GM21360 (cell line): Measurements from ENCODE around the gene TNFAIP8L1.
"Not testable (repeated sequence)": the region's sequence is repeated elsewhere in the genome, so short reads cannot be mapped to it uniquely, and the experiment has no call there.

Experiments used
- ATAC-seq: cut with Tn5 transposase; IDR thresholded peaks from one replicate; pipeline ENCODE4 v1.9.1; 2021; ENCODE audit warnings: mild to moderate bottlenecking, moderate library complexity; ENCODE audit not compliant: unreplicated experiment

TNFAIP8L1 gene

DNA sequence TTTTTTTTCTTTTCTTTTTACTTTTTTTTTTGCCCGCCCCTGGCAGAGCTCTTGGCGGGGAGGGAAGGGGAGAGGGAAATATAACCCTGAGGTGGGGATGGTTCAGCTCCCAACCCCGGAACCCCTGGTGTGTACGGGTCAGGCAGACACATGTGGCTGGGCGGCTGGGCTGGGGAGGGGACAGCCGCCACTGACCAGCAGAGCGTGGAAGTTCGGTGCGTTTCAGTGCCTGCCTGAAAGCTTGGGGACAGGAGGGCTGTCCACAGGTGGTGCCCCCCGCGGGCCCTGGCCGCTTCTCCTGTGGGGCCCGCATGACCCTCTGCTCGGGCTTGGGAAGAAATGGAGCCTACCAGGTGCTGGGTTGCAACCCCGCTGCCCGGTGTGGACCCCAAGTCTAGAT lies 36.0 kb downstream of the TNFAIP8L1 start:
- no peak for ATAC-seq

DNA sequence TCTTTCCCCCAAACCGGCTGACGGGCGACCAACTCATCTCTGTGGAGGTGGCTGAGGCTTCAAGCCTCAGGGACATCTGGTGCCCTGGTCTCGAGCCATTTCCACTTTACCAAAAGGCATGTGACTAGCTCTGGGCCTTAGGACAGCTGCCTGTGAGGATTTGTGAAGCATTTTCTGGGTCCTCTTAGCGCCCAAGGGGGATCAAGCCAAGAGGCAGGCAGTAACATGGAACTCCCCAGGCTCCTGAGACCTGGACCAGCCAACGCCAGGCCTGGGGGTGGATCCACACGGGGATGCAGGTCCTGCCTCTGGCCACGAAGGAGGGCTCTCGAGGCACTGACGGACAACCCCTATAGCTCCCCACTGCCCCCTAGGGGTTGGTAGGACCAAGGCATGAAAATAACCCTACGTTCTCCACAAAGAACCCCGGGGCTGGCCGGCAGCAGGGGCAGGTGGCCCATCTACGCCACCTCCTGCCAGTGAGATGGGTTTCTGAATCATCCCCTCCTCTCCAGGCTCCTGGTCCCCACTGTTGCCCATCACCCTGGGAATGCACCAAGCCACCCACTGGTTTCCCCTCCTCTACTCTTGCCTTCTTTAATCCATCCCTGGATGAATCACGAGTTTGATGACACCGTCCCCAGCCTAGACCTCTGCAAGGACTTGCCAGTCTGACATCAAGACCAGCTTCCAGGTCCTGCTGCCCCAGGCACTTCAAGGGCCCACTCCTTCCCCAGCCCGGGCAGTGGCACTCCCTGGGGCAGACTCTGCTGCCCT lies 37.8 kb downstream of the TNFAIP8L1 start:
- ATAC-seq: no peak

DNA sequence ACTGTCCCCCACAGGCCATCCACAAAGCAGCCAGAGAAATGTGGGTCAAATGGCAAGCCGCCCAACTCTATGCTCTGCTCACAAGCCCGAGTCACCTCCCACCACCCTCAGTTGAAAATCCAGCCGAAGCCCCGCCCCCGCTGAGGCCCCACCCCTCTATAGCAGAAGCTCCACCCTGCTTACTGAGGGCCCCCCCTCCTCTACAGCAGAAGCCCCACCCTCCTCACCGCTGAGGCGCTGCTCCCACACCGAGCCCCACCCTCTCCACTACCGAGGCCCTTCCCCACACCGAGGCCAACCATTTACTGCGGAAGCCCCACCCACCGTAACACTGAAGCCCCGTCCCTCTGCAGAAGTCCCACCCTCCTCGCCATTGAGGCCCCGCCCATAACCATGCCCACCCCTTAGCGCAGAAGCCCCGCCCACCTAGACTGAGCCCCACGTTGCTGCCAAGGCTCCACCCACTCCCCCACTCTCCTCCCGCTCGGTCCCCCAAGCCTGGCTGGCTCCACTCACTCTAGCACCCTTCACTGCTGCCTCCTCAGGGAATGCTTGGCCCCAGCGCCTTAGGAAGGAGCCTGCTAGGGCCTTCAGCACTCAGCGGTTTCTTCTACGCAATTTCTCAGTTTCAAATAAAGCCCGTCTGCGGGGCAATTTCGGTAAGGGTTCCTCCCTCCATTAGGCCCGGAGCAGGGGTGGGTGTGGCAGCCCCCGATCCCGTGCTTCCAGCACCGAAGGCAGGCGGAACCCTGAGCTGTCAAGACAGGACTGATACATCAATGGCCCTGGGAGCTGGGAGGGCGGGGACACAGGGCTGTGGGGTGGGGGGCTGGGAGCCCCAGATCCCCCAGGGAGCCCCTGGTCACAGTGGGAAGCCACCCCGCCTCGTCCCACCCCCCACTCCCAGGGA lies 39.8 kb downstream of the TNFAIP8L1 start:
- no peak for ATAC-seq

DNA sequence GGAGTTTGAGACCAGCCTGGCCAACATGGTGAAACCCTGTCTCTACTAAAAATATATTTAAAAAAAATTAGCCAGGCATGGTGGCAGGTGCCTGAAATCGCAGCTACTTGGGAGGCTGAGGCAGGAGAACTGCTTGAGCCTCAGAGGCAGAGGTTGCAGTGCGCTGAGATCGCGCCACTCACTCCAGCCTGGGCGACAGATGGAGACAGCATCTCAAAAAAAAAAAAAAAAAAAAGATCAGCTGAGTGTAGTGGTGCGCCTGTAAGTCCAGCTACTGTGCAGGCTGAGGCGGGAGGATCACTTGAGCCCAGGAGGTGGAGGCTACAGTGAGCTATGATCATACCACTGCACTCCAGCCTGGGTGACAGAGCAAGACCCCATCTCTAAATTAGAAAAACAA lies 40.7 kb downstream of the TNFAIP8L1 start:
- ATAC-seq: not testable (repeated sequence)

DNA sequence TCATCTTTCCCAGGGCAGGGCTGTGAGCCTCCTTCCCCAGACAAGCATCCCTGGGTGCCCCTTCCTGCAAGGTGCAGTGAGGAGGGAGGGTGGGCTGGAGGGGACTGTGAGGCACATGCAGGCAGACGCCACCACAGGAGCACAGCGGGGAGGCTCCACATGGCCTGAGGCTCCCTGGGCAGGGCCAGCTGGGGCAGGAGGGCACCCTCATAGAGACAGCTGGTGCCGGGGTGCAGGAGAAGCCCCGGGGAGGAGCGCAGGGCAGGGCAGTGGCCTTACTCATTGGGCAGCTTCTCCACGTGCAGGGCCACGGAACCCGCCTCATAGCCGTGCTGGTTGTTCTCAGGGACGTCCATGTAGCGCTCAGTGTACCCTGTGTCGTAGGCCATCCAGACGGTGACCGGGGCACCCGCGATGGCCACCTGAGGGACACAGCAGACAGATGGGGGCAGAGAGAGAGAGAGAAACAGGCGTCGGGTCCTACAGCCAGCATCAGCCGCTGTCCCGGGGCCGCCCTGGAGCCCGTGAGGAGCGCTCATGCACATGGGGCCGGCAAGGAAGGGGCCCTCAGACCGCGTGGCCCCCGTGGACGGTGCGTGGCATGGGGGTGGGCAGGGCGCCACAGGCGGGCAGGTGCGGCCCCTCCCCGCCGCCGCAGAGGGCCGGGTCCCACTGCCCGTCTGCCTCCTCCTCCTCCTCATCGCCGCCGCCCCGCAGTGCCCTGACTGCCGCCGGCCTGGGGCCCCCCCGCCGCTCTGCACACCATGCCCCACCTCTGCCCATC lies 43.3 kb downstream of the TNFAIP8L1 start:
- ATAC-seq: no peak

DNA sequence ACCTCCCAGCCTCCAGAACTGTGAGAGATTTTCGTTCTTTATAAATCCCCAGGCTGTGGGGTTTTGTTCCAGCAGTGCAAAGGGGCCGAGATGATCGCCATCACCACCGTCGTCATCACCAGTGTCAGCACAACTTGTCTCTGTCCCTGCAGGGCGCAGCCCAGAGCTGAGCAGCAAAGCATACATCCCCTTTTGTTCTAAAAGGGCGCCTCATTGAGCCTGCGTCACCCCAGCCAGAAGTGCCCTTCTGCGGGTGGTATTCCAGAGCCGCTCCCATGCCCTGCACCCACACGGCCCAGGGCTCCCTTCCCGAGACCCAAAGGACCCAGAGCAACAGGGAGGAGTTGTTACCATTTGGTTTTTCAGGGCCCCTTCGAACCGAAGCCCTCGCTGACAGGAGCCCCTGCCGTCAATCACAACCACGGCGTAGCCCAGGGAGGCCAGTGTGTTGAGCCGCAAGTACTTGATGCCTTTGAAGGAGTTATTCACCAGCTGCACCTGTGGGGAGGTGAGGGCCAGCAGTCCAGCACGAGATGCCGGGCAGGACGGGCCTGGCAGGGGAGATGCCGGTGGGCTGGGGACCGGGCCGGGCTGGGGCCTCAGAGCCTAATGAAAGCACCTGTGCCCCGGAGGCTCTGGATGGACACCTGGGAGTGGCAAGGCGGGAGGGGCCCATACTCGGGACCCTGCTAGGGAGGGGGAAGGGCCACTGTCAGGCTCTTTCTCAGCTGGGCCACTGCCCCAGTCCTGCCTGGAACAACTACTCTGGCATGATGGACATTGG lies 45.2 kb downstream of the TNFAIP8L1 start:
- ATAC-seq: no peak

DNA sequence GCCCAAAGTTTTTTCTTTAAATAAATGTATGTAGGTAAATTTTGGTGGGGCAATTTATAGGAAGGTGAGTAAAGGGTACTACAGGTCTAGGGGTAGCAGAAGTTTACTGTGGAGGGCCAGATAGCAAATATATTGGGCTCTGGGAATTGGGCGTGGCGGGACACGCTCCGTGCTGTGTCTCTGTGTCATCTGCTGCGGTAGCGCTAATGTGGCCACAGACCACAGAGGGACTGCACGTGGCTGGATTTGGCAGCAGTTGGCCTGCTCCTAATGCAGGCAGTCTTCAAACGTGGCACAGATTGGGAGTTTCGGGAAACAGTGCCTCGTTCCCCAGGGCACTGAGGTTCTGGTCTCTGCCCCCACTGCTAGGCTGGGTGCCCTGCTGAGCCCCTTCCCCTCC lies 47.4 kb downstream of the TNFAIP8L1 start:
- no peak for ATAC-seq

DNA sequence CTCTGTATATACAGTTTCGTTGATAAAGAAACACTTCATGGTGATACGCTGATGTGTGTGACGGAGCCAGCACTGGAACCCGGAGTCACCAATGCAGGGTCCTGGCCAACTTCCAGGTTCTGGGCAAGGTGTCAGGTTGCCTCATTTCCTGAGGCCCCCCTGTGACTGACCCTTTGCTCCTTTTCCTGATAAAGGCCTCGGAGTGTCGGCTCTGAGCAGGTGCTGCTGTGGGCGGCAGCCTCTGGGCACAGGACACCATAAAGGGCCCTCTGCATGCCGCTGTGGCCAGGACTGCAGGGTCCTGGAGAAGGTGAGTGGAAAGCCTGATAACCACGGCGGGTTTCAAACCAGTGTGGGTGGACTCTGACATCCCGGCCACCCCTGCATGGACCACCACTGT lies 48.1 kb downstream of the TNFAIP8L1 start:
- ATAC-seq: no peak

DNA sequence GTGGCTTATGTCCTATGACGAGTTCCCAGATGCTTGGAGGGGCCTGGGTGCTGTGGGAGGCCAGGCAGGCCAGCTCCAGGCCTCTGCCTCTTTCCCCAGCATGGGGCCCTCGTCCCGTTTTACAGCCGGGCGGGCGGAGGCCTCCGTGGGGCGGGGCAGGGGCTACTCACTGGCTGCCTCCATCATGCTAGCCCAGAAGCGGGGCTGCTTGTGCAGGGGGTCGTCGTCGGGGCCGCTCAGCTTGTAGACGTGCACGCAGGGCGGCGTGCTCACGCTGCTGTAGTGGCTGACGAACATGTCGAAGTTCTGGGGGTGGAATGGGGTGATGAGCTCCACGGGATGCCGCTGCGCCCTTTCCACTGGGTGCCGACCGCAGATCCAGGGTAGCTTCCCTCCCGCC lies 49.3 kb downstream of the TNFAIP8L1 start:
- ATAC-seq: no peak

DNA sequence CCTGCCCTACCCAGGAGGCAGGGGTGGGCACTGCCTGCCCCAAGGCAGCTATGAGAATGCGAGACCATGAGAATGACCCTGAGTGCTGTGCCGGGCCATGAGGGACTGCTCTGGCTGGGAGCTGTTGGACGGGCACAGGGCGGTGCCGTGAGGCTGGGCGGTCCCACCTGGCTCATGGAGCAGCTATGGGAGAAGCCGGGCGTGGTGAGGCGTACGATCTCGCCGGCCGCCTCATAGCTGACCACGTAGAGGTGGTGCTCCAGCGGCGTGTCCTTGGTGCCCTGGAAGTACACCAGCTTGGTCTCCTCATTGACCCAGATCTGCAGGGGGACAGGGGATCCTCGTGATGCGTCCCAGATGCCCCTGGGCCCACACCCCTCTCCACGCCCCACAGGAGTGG lies 50.1 kb downstream of the TNFAIP8L1 start:
- ATAC-seq: no peak

DNA sequence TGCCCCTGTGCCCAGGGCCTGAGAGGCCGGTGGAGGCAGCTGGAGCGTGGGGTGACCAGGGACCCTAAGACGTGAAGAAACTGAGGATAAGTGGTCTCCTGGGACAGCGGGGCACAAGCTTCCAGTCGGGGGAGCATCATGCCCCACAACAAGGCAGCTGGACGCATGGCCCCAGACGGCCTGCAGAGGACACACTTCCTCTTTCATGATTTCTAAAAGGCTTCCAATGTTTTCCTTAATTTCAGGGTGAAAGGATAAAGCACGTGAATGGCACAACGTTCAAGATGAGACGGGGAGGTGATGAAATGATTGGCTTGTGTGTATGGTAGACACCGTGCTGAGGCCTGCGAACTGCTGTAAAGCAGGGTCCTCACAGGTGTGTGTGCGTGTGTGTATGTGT lies 51.0 kb downstream of the TNFAIP8L1 start:
- ATAC-seq: no peak

DNA sequence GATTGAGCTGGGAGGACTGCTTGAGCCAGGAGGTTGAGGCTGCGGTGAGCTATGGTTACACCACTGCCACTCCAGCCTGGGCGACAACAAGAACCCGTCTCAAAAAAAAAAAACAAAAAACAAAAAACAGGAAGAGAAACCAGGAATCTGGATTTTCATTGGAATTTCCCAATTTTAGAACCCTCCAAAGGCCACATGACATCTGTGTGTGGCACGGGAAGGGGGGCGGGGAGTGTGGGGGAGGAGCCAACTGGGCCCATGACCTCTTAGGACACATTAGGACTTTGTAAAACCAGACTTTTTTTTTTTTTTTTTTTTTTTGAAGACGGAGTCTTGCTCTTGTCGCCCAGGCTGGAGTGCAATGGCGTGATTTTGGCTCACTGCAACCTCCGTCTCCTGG lies 52.1 kb downstream of the TNFAIP8L1 start:
- no peak for ATAC-seq

DNA sequence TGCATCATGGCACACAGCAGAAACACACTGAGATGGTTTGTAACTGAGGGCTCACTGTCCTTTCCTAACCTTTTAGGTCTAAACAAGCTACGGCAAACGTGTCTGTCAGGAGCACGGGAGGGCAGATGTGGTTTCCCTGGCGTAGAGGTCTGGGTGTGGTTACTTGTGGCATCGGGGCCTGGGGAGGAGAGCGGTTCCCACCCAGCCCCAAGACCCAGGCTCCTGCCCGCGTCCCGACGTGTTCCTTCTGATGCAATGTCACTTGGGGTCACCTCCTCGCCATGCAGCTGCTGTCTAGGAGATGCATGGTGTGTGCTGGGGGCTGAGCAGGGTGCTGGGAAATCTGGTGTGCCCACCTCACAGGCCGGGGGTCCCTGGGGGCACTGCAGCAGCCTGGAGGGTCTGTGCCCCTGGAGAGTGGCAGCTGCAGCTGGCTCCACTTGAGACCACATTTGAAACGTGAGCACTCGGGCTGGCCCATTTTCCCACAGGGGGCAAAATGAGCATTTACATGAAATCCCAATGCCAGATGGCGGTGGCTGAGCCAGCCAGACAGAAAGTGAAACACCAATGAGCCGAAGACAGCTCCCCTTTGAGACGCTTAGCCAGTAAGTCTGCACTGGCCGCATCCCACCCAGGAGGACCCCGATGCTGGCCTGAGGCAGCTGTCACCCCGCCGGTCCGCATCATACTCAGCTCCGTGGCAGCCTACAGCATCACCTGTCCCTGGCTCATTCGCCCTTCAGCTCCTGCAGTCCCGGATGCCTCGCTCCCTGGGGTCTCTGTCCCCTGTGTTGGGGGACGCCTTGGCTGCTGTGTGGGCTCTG lies 53.1 kb downstream of the TNFAIP8L1 start:
- no peak for ATAC-seq

DNA sequence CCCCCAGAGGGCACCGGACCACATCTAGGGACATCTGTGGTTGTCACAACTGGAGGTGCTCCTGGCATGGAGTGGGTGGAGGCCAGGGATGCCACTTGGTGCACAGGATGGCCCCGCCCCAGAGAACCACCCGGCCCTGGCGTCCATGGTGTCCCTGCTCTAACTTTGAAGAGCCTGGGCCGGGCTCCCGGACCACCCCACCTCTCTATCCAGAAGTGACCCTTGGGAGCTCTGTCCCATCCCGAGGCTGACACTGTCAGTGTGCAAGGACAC lies 53.7 kb downstream of the TNFAIP8L1 start:
- no peak for ATAC-seq

DNA sequence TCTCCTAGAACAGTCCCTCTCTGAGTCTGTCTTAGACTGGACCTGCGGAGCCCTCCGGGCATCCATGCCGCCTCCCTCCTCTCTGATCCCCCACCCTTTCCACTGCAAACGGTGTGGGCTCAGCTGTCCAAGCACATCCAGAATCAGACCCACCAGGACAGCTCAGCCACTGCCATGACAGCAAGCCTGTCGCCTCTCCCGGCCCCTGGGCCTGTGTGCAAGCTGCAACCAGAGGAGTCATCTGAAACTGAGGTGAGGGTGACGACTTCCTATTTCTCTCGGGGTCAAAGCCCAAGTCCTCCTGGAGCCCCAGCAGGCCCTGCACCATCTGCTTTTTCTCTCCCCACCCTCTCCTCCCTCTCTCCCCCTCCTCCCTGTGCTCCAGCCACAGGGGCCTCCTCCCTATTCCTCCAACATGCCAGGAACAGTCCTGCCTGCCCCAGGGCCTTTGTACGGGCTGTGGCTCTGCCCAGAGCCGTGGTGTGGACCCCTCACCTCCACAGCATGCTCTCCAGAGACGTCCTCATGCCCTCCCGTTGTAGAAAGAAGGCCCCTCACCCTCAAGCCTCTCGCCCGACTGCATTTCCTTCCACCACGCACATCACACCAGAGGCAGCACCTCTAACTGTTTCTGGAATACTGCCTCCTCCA lies 54.3 kb downstream of the TNFAIP8L1 start:
- no peak for ATAC-seq

DNA sequence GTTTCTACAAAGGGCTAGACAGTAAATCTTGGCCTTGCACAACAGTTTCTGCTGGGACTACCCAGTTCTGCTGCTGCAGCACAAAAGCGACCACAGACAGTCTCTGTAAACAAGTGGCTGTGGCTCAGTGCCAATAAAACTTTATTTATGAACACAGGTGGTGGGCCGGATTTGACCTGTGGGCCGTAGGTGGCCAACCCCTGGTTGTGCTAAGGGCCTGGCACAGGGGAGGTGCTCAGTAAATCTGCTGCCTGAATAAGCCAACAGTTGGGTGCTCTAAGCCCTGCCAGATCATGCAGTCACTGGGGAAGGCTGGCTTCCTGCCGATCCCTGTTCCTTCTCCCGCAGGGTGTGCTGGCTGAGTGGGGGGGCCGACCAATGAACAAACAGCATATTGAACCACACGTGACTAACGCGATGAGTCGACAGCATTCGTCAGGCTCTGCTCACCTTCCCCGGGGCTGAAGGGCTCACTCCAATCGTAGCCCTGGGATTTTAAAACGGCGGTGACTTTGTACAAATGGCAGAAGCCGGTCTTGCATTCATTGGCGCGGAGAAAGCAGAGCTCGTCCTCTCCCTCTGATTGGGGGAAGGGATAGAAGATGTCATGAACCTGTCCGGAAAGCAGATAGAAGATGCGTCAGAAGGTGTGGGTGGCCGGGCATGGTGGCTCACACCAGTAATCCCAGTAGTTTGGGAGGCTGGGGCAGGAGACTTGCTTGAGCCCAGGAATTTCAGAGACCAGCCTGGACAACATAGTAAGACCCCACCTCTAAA lies 55.1 kb downstream of the TNFAIP8L1 start:
- no peak for ATAC-seq

DNA sequence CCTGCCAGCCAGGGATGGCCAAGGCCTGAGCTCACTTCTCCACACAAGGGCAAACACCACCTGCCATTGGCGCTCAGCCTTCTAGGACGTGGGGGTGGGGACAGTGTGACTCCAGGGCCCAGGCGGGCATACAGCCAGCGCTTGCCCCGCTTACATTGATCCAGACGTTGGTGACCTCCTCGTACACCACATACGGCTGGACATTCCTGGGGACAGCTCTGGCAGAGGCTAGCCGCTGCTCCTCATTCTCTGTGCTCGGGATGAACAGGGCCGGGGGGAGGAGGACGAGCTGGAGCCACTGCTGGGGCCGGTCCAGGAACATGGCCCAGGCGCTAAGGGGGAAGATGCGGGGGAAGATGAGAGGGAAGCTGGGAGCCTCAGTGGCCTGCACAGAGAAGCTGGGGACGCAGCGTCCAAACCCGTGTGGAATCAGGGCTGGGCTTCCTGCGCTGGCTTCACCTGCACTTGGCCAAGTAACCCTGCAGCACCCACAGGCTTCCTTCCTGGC lies 56.0 kb downstream of the TNFAIP8L1 start:
- no peak for ATAC-seq

DNA sequence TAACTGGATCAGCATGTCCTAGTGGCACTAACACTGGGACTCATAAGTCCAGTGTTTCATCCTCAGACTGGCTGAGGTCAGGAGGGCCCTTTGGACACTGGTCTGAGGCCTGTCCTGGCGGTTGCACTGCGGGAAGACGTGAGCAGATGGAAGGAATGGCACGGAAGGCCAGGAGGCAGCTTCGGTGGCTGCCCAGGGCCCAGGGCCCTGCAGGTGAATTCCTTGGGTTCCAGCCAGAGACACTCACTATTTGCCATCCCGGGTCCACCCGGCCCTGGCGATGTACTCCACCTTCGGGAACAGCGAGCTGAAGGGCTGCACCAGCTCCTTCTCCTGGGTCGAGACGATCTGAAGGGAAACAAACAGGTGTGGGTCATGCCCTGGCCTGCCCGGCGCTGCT lies 58.0 kb downstream of the TNFAIP8L1 start:
- no peak for ATAC-seq
